ENCODE results near the gene CRTC3.
"Not testable (repeated sequence)": the region's sequence is repeated elsewhere in the genome, so short reads cannot be mapped to it uniquely, and the experiment has no call there.

The CRTC3 gene

GRCh38 chr15:90501898-90502297 is 27.8 kb upstream of the CRTC3 start:
- no peaks in the 10 kb centered on the region for H3K36me3 ChIP-seq (ENCODE audit: control insufficient read depth, insufficient read depth, low read length)
- no peak overlapping the region for H3K27ac ChIP-seq
- no peaks in the 10 kb centered on the region for H3K27me3 ChIP-seq (ENCODE audit: control insufficient read depth, insufficient read depth, low read length)
- H2AFZ ChIP-seq, result no peak overlapping the region
- no peak overlapping the region for H3K9ac ChIP-seq
- H3K4me1 ChIP-seq, result no peaks in the 10 kb centered on the region
- TF ChIP-seq CTCF (IDR thresholded peaks at IDR 0.05), result no peak
- no peaks in the 10 kb centered on the region for H3K79me2 ChIP-seq
- no peaks in the 10 kb centered on the region for H3K9me3 ChIP-seq (ENCODE audit: control insufficient read depth, low read length)
- no peak overlapping the region for H3K4me3 ChIP-seq (ENCODE audit: low read depth, low read length)
- H3K4me2 ChIP-seq (ENCODE audit: low read length), result no peak overlapping the region

GRCh38 chr15:90510781-90511180 is 18.9 kb upstream of the CRTC3 start:
- not testable (repeated sequence) for H3K9ac ChIP-seq; H3K4me2 ChIP-seq (ENCODE audit: low read length); H3K27me3 ChIP-seq (ENCODE audit: control insufficient read depth, insufficient read depth, low read length); H3K27ac ChIP-seq; H3K36me3 ChIP-seq (ENCODE audit: control insufficient read depth, insufficient read depth, low read length); H3K4me1 ChIP-seq; H3K4me3 ChIP-seq (ENCODE audit: low read depth, low read length); H3K79me2 ChIP-seq; H2AFZ ChIP-seq; H3K9me3 ChIP-seq (ENCODE audit: control insufficient read depth, low read length)

- not testable (repeated sequence) for H3K9me3 ChIP-seq (ENCODE audit: control insufficient read depth, low read length); H2AFZ ChIP-seq; H3K79me2 ChIP-seq; H3K4me1 ChIP-seq; H3K27me3 ChIP-seq (ENCODE audit: control insufficient read depth, insufficient read depth, low read length); H3K27ac ChIP-seq; H3K36me3 ChIP-seq (ENCODE audit: control insufficient read depth, insufficient read depth, low read length); H3K4me2 ChIP-seq (ENCODE audit: low read length); H3K4me3 ChIP-seq (ENCODE audit: low read depth, low read length); H3K9ac ChIP-seq
Observed at GRCh38 chr15:90511211-90511618, 18.5 kb upstream of the CRTC3 start.

- Histone ChIP-seq H3K4me2 (ENCODE audit: low read length) (no peak overlapping the region), H3K36me3 (ENCODE audit: control insufficient read depth, insufficient read depth, low read length) (no peaks in the 10 kb centered on the region), H3K9me3 (ENCODE audit: control insufficient read depth, low read length) (no peaks in the 10 kb centered on the region), H3K27me3 (ENCODE audit: control insufficient read depth, insufficient read depth, low read length) (no peaks in the 10 kb centered on the region), H3K27ac (no peak overlapping the region), H2AFZ (no peak overlapping the region), H3K9ac (no peak overlapping the region), H3K79me2 (no peaks in the 10 kb centered on the region), H3K4me3 (ENCODE audit: low read depth, low read length) (no peak overlapping the region), H3K4me1 (no peaks in the 10 kb centered on the region)
- TF ChIP-seq CTCF (IDR thresholded peaks at IDR 0.05), result no peak
Observed at GRCh38 chr15:90512276-90512675, 17.4 kb upstream of the CRTC3 start.

- Histone ChIP-seq H3K9ac (no peak overlapping the region), H3K9me3 (ENCODE audit: control insufficient read depth, low read length) (no peaks in the 10 kb centered on the region), H3K79me2 (no peaks in the 10 kb centered on the region), H3K4me2 (ENCODE audit: low read length) (no peak overlapping the region), H3K4me1 (no peaks in the 10 kb centered on the region), H3K4me3 (ENCODE audit: low read depth, low read length) (no peak overlapping the region), H3K27me3 (ENCODE audit: control insufficient read depth, insufficient read depth, low read length) (no peaks in the 10 kb centered on the region), H3K36me3 (ENCODE audit: control insufficient read depth, insufficient read depth, low read length) (no peaks in the 10 kb centered on the region), H2AFZ (no peak overlapping the region), H3K27ac (no peak overlapping the region)
- TF ChIP-seq CTCF (IDR thresholded peaks at IDR 0.05), result no peak
Observed at GRCh38 chr15:90512981-90513380, 16.7 kb upstream of the CRTC3 start.

- Histone ChIP-seq H3K36me3 (ENCODE audit: control insufficient read depth, insufficient read depth, low read length) (no peaks in the 10 kb centered on the region), H3K4me3 (ENCODE audit: low read depth, low read length) (no peak overlapping the region), H3K27ac (no peak overlapping the region), H3K4me1 (no peaks in the 10 kb centered on the region), H3K4me2 (ENCODE audit: low read length) (no peak overlapping the region), H2AFZ (no peak overlapping the region), H3K9ac (no peak overlapping the region), H3K79me2 (no peaks in the 10 kb centered on the region), H3K27me3 (ENCODE audit: control insufficient read depth, insufficient read depth, low read length) (no peaks in the 10 kb centered on the region), H3K9me3 (ENCODE audit: control insufficient read depth, low read length) (no peaks in the 10 kb centered on the region)
- no peak for TF ChIP-seq CTCF (IDR thresholded peaks at IDR 0.05)
Observed at GRCh38 chr15:90513448-90513847, 16.3 kb upstream of the CRTC3 start.

- not testable (repeated sequence) for H3K9ac ChIP-seq; H3K36me3 ChIP-seq (ENCODE audit: control insufficient read depth, insufficient read depth, low read length); H3K4me3 ChIP-seq (ENCODE audit: low read depth, low read length); H3K27me3 ChIP-seq (ENCODE audit: control insufficient read depth, insufficient read depth, low read length); H3K27ac ChIP-seq; H3K9me3 ChIP-seq (ENCODE audit: control insufficient read depth, low read length); H3K4me2 ChIP-seq (ENCODE audit: low read length); H2AFZ ChIP-seq; H3K79me2 ChIP-seq; H3K4me1 ChIP-seq
Observed at GRCh38 chr15:90513893-90514292, 15.8 kb upstream of the CRTC3 start.

Data from parathyroid adenoma (tissue), 2 donors.